Testis (tissue), 3 donors: Measurements from ENCODE around the gene ACO1. TPM values are rescaled to one million over a fixed set of nuclear protein-coding genes. Genes with fewer than 3 reads are reported as not detected.

Source experiments
- DNase-seq: peaks from one replicate; pipeline ENCODE4 v3.0.0-alpha.2; 2019
- H3K27ac ChIP-seq, 2 donors: fragments of 200-600 bp; sonication (generic); one replicate each; pipeline ENCODE4 v1.5.1; 2019
- H3K27me3 ChIP-seq: fragments of 200-600 bp; sonication (generic); one replicate; pipeline ENCODE4 v1.5.1; 2019
- H3K36me3 ChIP-seq: fragments of 200-600 bp; sonication (generic); one replicate; pipeline ENCODE4 v1.5.1; 2017; ENCODE audit warnings: low read depth; ENCODE audit errors: missing control alignments
- H3K4me1 ChIP-seq: fragments of 200-600 bp; sonication (generic); one replicate; pipeline ENCODE4 v1.5.1; 2019
- H3K4me3 ChIP-seq, 2 donors: fragments of 200-600 bp; sonication (generic); one replicate each; pipeline ENCODE4 v1.5.1; 2017 to 2019
- H3K9me3 ChIP-seq: fragments of 200-600 bp; sonication (generic); one replicate; pipeline ENCODE4 v1.5.1; 2017
- CTCF ChIP-seq, 3 experiments: fragments of 450-650 bp in 2 of 3; fragments of 200-600 bp in 1 of 3; sonication (generic) in 1 of 3; IDR thresholded peaks; one replicate each; pipeline ENCODE4 v1.5.1; 2016 to 2019; ENCODE audit warnings: antibody characterized with exemption in 3 of 3, mild to moderate bottlenecking in 2 of 3, moderate library complexity in 1 of 3
- POLR2A ChIP-seq: fragments of 450-650 bp; IDR thresholded peaks from one replicate; pipeline ENCODE4 v1.6.1; 2017; ENCODE audit warnings: antibody characterized with exemption, mild to moderate bottlenecking, moderate library complexity
- WGBS, 2 donors: methylation state at CpG; one replicate each; pipeline ENCODE4 v1.1.5; 2018; 5-methylcytosine and 5-hydroxymethylcytosine counted together
- intact Hi-C: fragments of 100-400 bp; cut with DNase I; formaldehyde crosslinking; loops from one replicate; pipeline ENCODE4 v1.15.1; 2023; ENCODE audit warnings: low total_unique reads
- polyA plus RNA-seq: library from polyadenylated mRNA; stranded (reverse); fragments of 350-450 nt; fragmentation: Illumina TruSeq; extraction: RNeasy Lipid Tissue Mini Kit (QIAGEN cat#74804); gene quantifications from one replicate; pipeline ENCODE4 v1.2.3, GENCODE V29; 2014; ENCODE audit warnings: low read depth, low replicate concordance; ENCODE audit not compliant: insufficient read depth
- total RNA-seq, 2 donors: library from RNA; depleted of rRNA; stranded (reverse); fragments of >200 nt; gene quantifications; one replicate each; pipeline ENCODE4 v1.2.3, GENCODE V29; 2016

The ACO1 gene
- total and polyA plus RNA-seq, 3 donors from 2014 or later, result 44.4 to 67.6 (median 52.0) TPM

- intact Hi-C loops, result no loop called here
- TF ChIP-seq POLR2A, result no peak
- no peak for TF ChIP-seq CTCF (IDR thresholded peaks at IDR 0.05)
- Histone ChIP-seq H3K27ac (no peak overlapping the region), H3K36me3 (no peaks in the 10 kb centered on the region), H3K4me3 (no peak overlapping the region), H3K4me1 (no peaks in the 10 kb centered on the region), H3K27me3 (no peaks in the 10 kb centered on the region), H3K9me3 (no peaks in the 10 kb centered on the region)
- 86 to 89% methylated on average over 4 of the region's 4 CpGs for WGBS, 2 donors
- DNase-seq, result no peak
Measured at GRCh38 chr9:32483343-32483742, 98.9 kb downstream of the ACO1 start.

- TF ChIP-seq CTCF (IDR thresholded peaks at IDR 0.05) (no peak), POLR2A (no peak)
- intact Hi-C loops, result no loop called here
- H3K4me3 ChIP-seq, result no peak overlapping the region
Measured at GRCh38 chr9:32486839-32487562, 102.6 kb downstream of the ACO1 start.

GRCh38 chr9:32487981-32488380 lies 103.5 kb downstream of the ACO1 start:
- Histone ChIP-seq H3K27ac (no peak overlapping the region), H3K36me3 (no peaks in the 10 kb centered on the region), H3K4me1 (no peaks in the 10 kb centered on the region), H3K4me3 (no peak overlapping the region), H3K9me3 (no peaks in the 10 kb centered on the region), H3K27me3 (no peaks in the 10 kb centered on the region)
- intact Hi-C loops, result no loop called here
- no peak for DNase-seq
- TF ChIP-seq POLR2A, result no peak
- TF ChIP-seq CTCF (IDR thresholded peaks at IDR 0.05), result no peak
- 85 to 91% methylated on average over 3 of the region's 3 CpGs for WGBS, 2 donors

More at GRCh38 chr9:32486839-32487562, 102.6 kb downstream of the ACO1 start:
- WGBS, 2 donors, result 43 to 61% methylated on average over 2 of the region's 2 CpGs
- DNase-seq, result no peak
- Histone ChIP-seq H3K4me1 (no peaks in the 10 kb centered on the region), H3K36me3 (no peaks in the 10 kb centered on the region), H3K27me3 (no peaks in the 10 kb centered on the region), H3K9me3 (no peaks in the 10 kb centered on the region), H3K27ac (no peak overlapping the region)

- 88 to 91% methylated on average over 3 of the region's 3 CpGs for WGBS, 2 donors
Measured at GRCh38 chr9:32490601-32491000, 106.2 kb downstream of the ACO1 start.

More at GRCh38 chr9:32490601-32491000, 106.2 kb downstream of the ACO1 start:
- Histone ChIP-seq H3K36me3 (no peaks in the 10 kb centered on the region), H3K4me3 (no peak overlapping the region), H3K27me3 (no peaks in the 10 kb centered on the region), H3K4me1 (no peaks in the 10 kb centered on the region), H3K27ac (no peak overlapping the region), H3K9me3 (no peaks in the 10 kb centered on the region)
- TF ChIP-seq POLR2A (no peak), CTCF (IDR thresholded peaks at IDR 0.05) (no peak)
- intact Hi-C loops, result no loop called here
- DNase-seq, result no peak
